SH-SY5Y (cell line): Measurements from ENCODE around the gene MYH6.

Source experiments
- GATA2 ChIP-seq: IDR thresholded peaks from 2 replicates; pipeline ENCODE4 v1.6.1; 2011; ENCODE audit warnings: mild to moderate bottlenecking, low read depth, low read length
- GATA3 ChIP-seq: IDR thresholded peaks from 2 replicates; pipeline ENCODE4 v1.6.1; 2011; ENCODE audit warnings: low read depth, mild to moderate bottlenecking, low read length, moderate library complexity

The MYH6 gene

DNA sequence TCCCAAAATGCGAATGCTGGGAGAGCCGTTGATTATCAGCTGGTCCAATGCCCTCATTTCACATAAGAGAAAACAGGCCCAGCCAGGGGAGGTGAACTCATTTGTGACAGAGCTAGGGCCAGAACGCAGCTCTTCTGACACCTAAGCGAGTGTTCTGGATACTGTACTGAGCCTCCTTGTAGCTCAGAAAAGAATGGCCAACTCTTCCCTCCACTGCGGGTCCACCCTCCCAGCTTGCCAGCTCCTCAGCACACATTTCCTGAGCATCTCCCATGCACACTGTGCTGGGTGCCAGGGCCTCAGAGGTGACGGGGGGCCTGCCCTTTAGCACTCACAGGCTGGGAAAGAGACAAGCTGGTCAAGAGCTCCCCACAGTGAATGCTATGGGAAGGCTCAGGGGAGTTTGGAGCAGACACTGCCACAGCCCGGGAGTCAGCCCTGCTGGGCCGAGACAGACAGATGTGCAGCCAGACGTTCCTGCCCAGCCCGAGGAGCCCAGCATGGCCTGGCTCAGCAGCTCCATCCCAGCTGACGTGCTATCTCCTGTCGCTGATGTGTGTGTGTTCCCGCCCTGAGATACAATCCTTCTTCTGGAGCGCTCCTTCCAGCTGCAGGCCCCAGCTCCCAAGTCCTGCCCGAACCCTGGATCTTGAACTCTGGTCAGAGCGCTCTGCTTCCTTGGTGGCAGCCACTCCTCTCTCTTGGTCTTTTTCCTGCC is 27.7 kb downstream of the MYH6 start:
- no peak for TF ChIP-seq GATA3
- no peak for TF ChIP-seq GATA2

DNA sequence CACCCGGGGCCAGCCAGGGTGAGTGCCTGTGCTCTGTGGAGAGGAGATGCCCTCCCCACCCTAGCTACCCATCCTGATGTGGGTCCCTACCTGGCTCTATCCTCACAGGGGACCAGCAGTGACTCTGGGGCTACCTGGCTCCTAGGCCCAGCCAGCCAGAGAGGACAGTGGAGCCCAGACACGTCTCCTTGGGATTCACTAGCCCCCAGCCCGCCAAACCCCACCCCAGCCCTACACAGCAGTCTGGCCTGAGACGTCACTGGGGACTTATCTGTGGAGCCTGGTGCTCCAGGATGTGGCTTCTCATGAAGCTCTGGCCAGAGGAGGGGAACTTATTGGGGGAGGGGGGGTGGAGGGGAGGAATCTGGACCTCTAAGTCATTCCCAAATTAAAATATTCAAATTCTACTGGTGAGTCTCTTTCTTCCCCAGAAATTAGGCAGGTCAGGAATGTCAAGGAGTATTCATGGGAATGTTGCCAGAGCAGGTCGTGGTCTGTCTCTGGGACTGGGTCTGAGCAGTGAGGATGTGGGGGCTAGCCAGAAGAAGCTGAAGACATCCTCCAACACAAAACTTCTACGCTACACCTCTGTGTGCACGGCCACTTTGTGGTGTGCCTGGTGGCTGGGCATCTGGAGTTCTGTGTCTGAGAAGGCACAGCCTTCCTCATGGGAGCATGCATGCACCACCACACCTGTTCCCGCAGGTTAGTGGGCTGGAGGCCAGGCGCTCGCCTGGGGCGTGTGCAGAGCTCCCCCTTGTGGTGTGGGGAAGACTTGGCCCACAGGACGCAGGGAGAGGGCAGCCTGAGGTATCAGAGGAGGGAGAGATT is 28.5 kb downstream of the MYH6 start:
- no peak for TF ChIP-seq GATA2
- TF ChIP-seq GATA3: no peak

GRCh38 chr14:23378612-23379220 is 29.4 kb downstream of the MYH6 start:
- no peak for TF ChIP-seq GATA3
- no peak for TF ChIP-seq GATA2

GRCh38 chr14:23377573-23378563 is 30.2 kb downstream of the MYH6 start:
- TF ChIP-seq GATA2: no peak
- no peak for TF ChIP-seq GATA3

- TF ChIP-seq GATA3 (no peak), GATA2 (no peak)
Observed at GRCh38 chr14:23377198-23377550, 30.9 kb downstream of the MYH6 start.

GRCh38 chr14:23376482-23377197 is 31.4 kb downstream of the MYH6 start, which contains the start of gene CMTM5:
Gene CMTM5 (plus strand): TSS chr14:23377046. CDS start chr14:23377252, 206 bp downstream.
- TF ChIP-seq GATA2 (no peak), GATA3 (no peak)

- TF ChIP-seq GATA2 (no peak), GATA3 (no peak)
Observed at GRCh38 chr14:23375527-23376251, 32.4 kb downstream of the MYH6 start.

DNA sequence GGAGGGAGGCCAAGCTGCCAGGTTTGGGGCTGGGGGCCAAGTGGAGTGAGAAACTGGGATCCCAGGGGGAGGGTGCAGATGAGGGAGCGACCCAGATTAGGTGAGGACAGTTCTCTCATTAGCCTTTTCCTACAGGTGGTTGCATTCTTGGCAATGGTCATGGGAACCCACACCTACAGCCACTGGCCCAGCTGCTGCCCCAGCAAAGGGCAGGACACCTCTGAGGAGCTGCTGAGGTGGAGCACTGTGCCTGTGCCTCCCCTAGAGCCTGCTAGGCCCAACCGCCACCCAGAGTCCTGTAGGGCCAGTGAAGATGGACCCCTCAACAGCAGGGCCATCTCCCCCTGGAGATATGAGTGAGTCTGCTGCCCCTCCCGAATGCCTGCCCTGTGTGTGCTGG is 35.0 kb downstream of the MYH6 start:
- TF ChIP-seq GATA2: no peak
- TF ChIP-seq GATA3: no peak

GRCh38 chr14:23372509-23372908 is 35.6 kb downstream of the MYH6 start, which contains the start of gene IL25:
Gene IL25 (plus strand): TSS chr14:23372809.
- TF ChIP-seq GATA3 (no peak), GATA2 (no peak)

- no peak for TF ChIP-seq GATA2
- TF ChIP-seq GATA3: no peak
Observed at GRCh38 chr14:23371865-23372264, 36.2 kb downstream of the MYH6 start.

DNA sequence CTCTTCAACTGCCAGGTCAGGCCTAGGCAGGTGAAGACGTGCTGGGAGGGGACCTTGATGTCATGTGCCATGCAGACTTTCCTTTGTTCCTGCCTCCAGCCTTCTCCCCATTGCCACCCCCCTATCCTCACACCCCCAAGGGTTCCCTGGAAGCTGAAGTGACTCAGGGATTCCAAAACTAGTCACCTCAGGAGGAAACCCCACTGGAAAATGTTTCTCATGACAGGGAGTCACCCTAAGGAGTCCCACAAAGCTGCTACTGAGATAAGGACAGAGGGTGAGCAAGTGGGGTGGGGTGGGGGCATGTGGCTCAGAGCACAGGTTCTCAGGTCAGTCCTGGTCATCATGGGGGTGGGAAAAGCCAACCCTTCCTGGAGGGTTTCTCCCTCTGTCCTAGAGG is 37.9 kb downstream of the MYH6 start:
- no peak for TF ChIP-seq GATA3

DNA sequence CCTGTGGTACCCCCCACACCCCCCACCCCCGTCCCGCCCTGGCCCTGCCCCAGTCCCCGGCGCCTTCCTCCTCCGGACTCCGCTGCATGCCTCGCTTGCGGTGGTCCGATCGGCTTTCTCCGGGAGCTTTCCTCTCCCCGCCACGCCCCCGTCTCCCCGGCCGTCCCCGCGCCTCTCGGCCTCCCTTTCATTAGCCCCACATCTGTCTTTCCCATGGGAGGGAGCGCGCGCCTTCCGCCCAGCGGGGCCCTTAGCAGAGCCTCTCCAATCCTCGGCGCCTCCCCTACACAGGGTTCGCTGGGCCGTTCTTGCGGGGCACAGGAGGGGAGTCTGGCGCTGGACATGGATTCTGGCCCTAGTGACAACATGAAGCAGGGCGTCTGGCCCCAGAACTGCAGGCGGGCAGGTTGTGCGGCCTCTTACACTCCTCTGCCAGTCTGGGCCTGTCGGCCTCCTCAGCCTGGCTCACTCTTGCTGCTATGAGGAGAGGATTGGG is 41.6 kb downstream of the MYH6 start:
- TF ChIP-seq GATA3 (no peak), GATA2 (no peak)

- TF ChIP-seq GATA3: no peak
- no peak for TF ChIP-seq GATA2
Observed at GRCh38 chr14:23365732-23366425, 42.2 kb downstream of the MYH6 start.
